Body of pancreas (tissue), 4 donors: Measurements from ENCODE around the gene ASTN2. TPM values are rescaled to one million over a fixed set of nuclear protein-coding genes. Genes with fewer than 3 reads are reported as not detected.

ENCODE experiments used
- ATAC-seq: fragments of 150-250 bp; one replicate; pipeline ENCODE4 v1.9.1; 2016
- DNase-seq, 4 donors: peaks; one replicate each; pipeline ENCODE4 v3.0.0-alpha.2; 2019
- H3K27ac ChIP-seq, 4 donors: fragments of 200-600 bp; sonication (generic); 1 replicate in 3 of 4; 2 replicates in 1 of 4; pipeline versions ENCODE4 v1.5.1 to v1.6.1; 2016 to 2019; ENCODE audit warnings: mild to moderate bottlenecking in 1 of 4, mixed read lengths in 1 of 4, moderate library complexity in 1 of 4
- H3K27me3 ChIP-seq, 2 donors: fragments of 200-600 bp; sonication (generic); one replicate each; pipeline ENCODE4 v1.6.0; 2016; ENCODE audit warnings: mild to moderate bottlenecking in 1 of 2
- H3K36me3 ChIP-seq, 2 donors: fragments of 200-600 bp; sonication (generic); replicated peaks in 1 of 2; 2 replicates each; pipeline ENCODE4 v1.5.1; 2016; ENCODE audit warnings: low read depth in 2 of 2; ENCODE audit not compliant: insufficient read depth in 1 of 2
- H3K4me1 ChIP-seq: fragments of 200-600 bp; sonication (generic); one replicate; pipeline ENCODE4 v1.6.0; 2016
- H3K4me3 ChIP-seq, 2 donors: fragments of 200-600 bp; sonication (generic); 1 replicate in 1 of 2; 2 replicates in 1 of 2; pipeline ENCODE4 v1.5.1; 2016 to 2019
- H3K9me3 ChIP-seq, 3 donors: fragments of 200-600 bp; sonication (generic); 1 replicate in 2 of 3; 2 replicates in 1 of 3; pipeline ENCODE4 v1.5.1; 2016
- POLR2A ChIP-seq, 3 donors: fragments of 450-650 bp; IDR thresholded peaks; one replicate each; pipeline ENCODE4 v1.6.1; 2016; ENCODE audit warnings: antibody characterized with exemption in 3 of 3, mild to moderate bottlenecking in 2 of 3
- WGBS, 2 donors: methylation state at CpG; one replicate each; pipeline ENCODE4 v1.1.5; 2017; 5-methylcytosine and 5-hydroxymethylcytosine counted together
- intact Hi-C: fragments of 100-400 bp; cut with DNase I; formaldehyde crosslinking; loops from one replicate; pipeline ENCODE4 v1.15.1; 2023
- total RNA-seq, 2 donors: library from RNA; depleted of rRNA; stranded (reverse); fragments of >200 nt; gene quantifications; one replicate each; pipeline ENCODE4 v1.1.0, GENCODE V29; 2016
- TF ChIP-seq, protein P1 (sequence below), 7 experiments: fragments of 450-650 bp in 4 of 7; fragments of 200-600 bp in 3 of 7; sonication (generic) in 3 of 7; IDR thresholded peaks; one replicate each; pipeline ENCODE4 v1.5.1; 2016 to 2019; ENCODE audit warnings: antibody characterized with exemption in 7 of 7

The ASTN2 gene
- total RNA-seq, 2 donors from 2014 or later, result 8.2 to 9.6 TPM

DNA sequence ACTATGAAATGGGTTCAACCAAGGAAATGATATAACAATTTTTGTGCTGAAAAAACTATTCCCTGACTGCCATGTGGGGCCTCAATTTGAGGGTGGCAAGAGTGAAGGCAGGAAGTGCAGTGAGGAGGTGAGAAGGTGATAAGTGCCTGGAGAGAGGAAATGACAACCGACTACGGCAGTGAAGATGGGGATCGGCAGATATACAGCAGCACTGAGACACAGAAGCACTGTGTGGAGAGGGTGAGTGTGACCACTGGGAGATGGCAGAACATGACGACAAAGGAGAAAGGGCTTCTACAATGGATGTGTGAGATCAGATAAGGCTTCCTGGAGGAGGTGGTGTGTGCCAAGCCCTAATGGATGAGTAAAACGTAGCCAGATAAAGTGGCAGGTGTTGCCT lies 456.0 kb downstream of the ASTN2 start:
- TF ChIP-seq, protein P1, sequence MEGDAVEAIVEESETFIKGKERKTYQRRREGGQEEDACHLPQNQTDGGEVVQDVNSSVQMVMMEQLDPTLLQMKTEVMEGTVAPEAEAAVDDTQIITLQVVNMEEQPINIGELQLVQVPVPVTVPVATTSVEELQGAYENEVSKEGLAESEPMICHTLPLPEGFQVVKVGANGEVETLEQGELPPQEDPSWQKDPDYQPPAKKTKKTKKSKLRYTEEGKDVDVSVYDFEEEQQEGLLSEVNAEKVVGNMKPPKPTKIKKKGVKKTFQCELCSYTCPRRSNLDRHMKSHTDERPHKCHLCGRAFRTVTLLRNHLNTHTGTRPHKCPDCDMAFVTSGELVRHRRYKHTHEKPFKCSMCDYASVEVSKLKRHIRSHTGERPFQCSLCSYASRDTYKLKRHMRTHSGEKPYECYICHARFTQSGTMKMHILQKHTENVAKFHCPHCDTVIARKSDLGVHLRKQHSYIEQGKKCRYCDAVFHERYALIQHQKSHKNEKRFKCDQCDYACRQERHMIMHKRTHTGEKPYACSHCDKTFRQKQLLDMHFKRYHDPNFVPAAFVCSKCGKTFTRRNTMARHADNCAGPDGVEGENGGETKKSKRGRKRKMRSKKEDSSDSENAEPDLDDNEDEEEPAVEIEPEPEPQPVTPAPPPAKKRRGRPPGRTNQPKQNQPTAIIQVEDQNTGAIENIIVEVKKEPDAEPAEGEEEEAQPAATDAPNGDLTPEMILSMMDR (IDR thresholded peaks at IDR 0.05), result no peak
- TF ChIP-seq POLR2A (IDR thresholded peaks at IDR 0.05), result no peak
- H3K4me3 ChIP-seq, result no peak overlapping the region
- WGBS, 2 donors, result 47 to 73% methylated on average over 5 of the region's 5 CpGs

DNA sequence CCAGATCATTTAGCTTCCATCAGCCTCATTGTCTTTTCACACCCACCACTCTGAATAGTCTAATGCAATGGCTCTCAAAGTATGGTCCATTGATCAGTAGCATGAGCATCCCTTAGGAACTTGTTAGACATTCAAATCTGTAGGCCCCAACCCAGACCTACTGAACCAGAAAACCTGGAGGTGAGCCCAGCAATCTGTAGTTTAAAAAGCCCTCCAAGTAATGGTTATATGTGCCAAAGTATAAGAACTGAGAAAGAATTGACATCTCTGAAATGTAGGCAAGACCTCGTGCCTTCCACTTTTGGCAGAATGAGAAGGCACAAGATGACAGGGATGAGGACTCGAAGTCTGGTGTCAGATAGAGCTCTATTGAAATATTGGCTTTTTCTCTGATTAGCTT lies 460.1 kb downstream of the ASTN2 start:
- WGBS, 2 donors, result 75 to 86% methylated on average over 2 of the region's 2 CpGs
- DNase-seq (no peak), ATAC-seq (no peak)
- TF ChIP-seq, protein P1 (IDR thresholded peaks at IDR 0.05), result no peak
- no peak for TF ChIP-seq POLR2A (IDR thresholded peaks at IDR 0.05)
- H3K27ac ChIP-seq, result no peak overlapping the region
- no peaks in the 10 kb centered on the region for H3K36me3 ChIP-seq
- H3K4me1 ChIP-seq, result no peaks in the 10 kb centered on the region
- intact Hi-C loops, result no loop called here
- H3K27me3 ChIP-seq, result no peaks in the 10 kb centered on the region
- no peaks in the 10 kb centered on the region for H3K9me3 ChIP-seq
- no peak overlapping the region for H3K4me3 ChIP-seq

More for the DNA sequence above, 456.0 kb downstream of the ASTN2 start:
- H3K9me3 ChIP-seq, result no peaks in the 10 kb centered on the region
- H3K36me3 ChIP-seq, result no peaks in the 10 kb centered on the region
- no peaks in the 10 kb centered on the region for H3K4me1 ChIP-seq
- intact Hi-C loops, result no loop called here
- no peak for DNase-seq
- no peak overlapping the region for H3K27ac ChIP-seq
- H3K27me3 ChIP-seq, result no peaks in the 10 kb centered on the region
- no peak for ATAC-seq

DNA sequence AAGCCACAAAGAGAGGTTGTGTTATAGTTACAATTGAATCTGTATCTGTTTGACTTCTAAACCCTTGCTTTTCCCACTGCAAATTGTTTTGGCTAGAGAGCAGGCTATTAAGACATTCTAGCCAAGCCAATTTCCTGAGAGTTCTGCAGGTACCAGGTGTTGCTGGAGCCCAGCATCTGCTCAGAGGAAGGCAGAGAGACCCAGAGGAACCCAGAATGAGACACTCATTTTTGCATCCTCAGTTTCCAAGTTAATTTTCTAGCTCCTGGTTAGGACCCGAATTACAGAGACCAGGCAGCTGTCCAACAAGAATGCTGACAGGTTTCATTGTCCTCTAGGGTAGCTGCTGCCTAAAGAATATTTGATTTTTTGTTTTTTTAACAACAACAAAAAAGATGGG lies 461.6 kb downstream of the ASTN2 start:
- TF ChIP-seq, protein P1 (IDR thresholded peaks at IDR 0.05), result no peak
- TF ChIP-seq POLR2A (IDR thresholded peaks at IDR 0.05), result no peak
- intact Hi-C loops, result no loop called here
- 36 to 38% methylated on average over 1 of the region's 1 CpG for WGBS, 2 donors
- Histone ChIP-seq H3K4me1 (no peaks in the 10 kb centered on the region), H3K27ac (no peak overlapping the region), H3K36me3 (no peaks in the 10 kb centered on the region), H3K4me3 (no peak overlapping the region), H3K9me3 (no peaks in the 10 kb centered on the region), H3K27me3 (no peaks in the 10 kb centered on the region)
- ATAC-seq, result no peak
- DNase-seq, result no peak

DNA sequence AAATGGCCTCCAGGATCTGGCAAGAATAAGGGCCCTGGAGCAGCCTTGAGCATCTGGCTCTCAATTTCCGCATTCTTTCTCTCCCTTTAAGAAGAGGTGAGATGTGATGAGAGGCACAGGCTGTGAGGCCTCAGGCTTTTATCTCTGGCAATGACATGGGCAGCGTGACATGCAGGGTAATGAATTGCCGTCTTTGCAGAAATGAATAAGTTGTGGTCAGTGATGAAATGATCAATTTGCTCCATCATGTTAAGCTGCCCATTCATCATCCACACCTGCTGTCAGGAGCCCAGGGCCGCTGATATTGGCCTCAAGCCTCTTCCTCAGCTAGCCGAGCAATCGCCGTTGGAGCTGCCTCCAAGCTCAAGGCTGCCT lies 462.4 kb downstream of the ASTN2 start:
- intact Hi-C loops, result no loop called here
- Histone ChIP-seq H3K27ac (no peak overlapping the region), H3K9me3 (no peaks in the 10 kb centered on the region), H3K36me3 (no peaks in the 10 kb centered on the region), H3K4me3 (no peak overlapping the region), H3K27me3 (no peaks in the 10 kb centered on the region), H3K4me1 (no peaks in the 10 kb centered on the region)
- no peak for ATAC-seq
- DNase-seq, result no peak
- WGBS, 2 donors, result 63 to 76% methylated on average over 7 of the region's 7 CpGs
- TF ChIP-seq POLR2A (IDR thresholded peaks at IDR 0.05), result no peak
- TF ChIP-seq, protein P1 (IDR thresholded peaks at IDR 0.05), result no peak

DNA sequence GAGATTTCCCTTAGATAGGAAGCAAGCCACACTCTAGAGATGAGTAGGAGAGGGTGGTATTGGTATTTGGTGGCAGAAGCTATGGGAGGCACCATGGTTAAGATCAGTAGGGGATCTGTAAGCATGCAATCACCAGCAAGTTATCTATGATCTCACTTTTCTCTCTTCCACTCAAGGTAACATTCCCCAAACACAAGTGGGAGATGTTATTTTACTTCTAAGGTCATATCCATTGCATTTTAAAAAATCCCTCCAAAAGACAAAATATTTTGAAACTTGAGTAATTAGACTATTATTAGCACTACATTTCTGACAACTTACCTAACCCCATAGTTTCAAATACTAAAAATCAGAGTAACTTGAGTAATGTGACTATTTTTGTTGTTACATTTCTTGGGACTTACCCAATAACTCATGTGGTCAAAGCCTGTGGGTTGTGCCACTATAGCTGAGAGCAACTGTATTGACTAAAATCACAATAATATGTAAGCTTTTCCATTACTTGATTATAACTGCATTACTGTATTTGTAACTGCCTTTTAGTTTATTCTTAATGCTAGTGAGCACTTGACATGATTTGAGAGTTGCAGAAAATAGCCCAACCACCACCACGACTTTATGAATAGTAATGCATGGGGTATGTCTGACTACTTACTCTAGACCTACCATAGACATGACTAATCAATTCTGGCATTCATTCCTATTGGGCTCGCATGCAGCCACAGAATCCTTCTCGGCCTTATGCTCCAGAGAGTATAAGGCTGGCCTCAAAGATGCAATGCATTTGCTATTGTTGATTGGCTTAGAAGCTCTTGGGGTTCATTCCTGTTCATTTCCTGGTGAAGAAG lies 463.0 kb downstream of the ASTN2 start:
- Histone ChIP-seq H3K36me3 (no peaks in the 10 kb centered on the region), H3K9me3 (no peaks in the 10 kb centered on the region), H3K27me3 (no peaks in the 10 kb centered on the region), H3K27ac (no peak overlapping the region), H3K4me3 (no peak overlapping the region), H3K4me1 (no peaks in the 10 kb centered on the region)
- ATAC-seq (no peak), DNase-seq (no peak)
- TF ChIP-seq POLR2A (IDR thresholded peaks at IDR 0.05), result no peak
- TF ChIP-seq, protein P1 (IDR thresholded peaks at IDR 0.05), result no peak
- 84 to 87% methylated on average over 3 of the region's 3 CpGs for WGBS, 2 donors
- intact Hi-C loops, result no loop called here
